Activated CD4-positive, alpha-beta T cell treated with anti-CD3 and anti-CD28 coated beads for 36 hours (primary cell): ENCODE data around the gene URGCP. TPM values are rescaled to one million over a fixed set of nuclear protein-coding genes. Genes with fewer than 3 reads are reported as not detected.

Experiments used
- ATAC-seq: fragments of 200-7000 bp; cut with Tn5 transposase; one replicate; pipeline ENCODE4 v1.10.0; 2021; ENCODE audit warnings: mild to moderate bottlenecking, moderate library complexity
- CTCF ChIA-PET: fragments of 350-600 bp; sonication (Branson Sonifier 250); formaldehyde crosslinking; loops from one replicate; lab custom pipeline; 2021; ENCODE audit warnings: antibody characterized with exemption; lab: Charles Lee
- POLR2A ChIA-PET: fragments of 350-600 bp; sonication (Branson Sonifier 250); formaldehyde crosslinking; loops from one replicate; lab custom pipeline; 2021; ENCODE audit warnings: antibody characterized with exemption, inconsistent platforms; lab: Charles Lee
- DNase-seq: peaks from one replicate; pipeline ENCODE4 v3.0.0-alpha.2; 2020
- H3K27ac Mint-ChIP-seq: one replicate; pipeline ENCODE4 v1.8.0; 2021; ENCODE audit warnings: mixed read lengths
- H3K27me3 Mint-ChIP-seq: one replicate; pipeline ENCODE4 v1.8.0; 2021; ENCODE audit warnings: mixed read lengths
- H3K36me3 Mint-ChIP-seq: one replicate; pipeline ENCODE4 v1.8.0; 2021; ENCODE audit warnings: low read depth, mixed read lengths
- H3K4me1 Mint-ChIP-seq: one replicate; pipeline ENCODE4 v1.8.0; 2021; ENCODE audit warnings: mixed read lengths
- H3K4me3 Mint-ChIP-seq: one replicate; pipeline ENCODE4 v1.8.0; 2021; ENCODE audit warnings: mild to moderate bottlenecking, moderate library complexity, mixed read lengths
- H3K9me3 Mint-ChIP-seq: one replicate; pipeline ENCODE4 v1.8.0; 2021; ENCODE audit warnings: low read depth, mixed read lengths
- intact Hi-C, 2 experiments: fragments of 100-400 bp; cut with DNase I in 1 of 2; cut with micrococcal nuclease in 1 of 2; formaldehyde crosslinking; loops; one replicate each; pipeline versions ENCODE4 v1.14.2 to v1.15.1; 2022 to 2024; cut with DNase I, micrococcal nuclease
- total RNA-seq, 2 experiments: library from RNA; stranded (reverse); gene quantifications; one replicate each; pipeline ENCODE4 v1.2.3, GENCODE V29; 2021

URGCP gene
- total RNA-seq, 2 experiments from 2014 or later: 22.2 to 23.0 TPM

- ChIA-PET POLR2A (interaction anchor here (0.6 kb wide), 1 partner anchor 104 kb away, joined by 6 read pairs; no protein-coding TSS in a partner anchor), CTCF (interaction anchor here (0.8 kb wide), 1 partner anchor 165 kb away, joined by 4 read pairs; no protein-coding TSS in a partner anchor)
- peaks cover 5% of the 10 kb centered on the region for H3K36me3 Mint-ChIP-seq
- intact Hi-C loops: no loop called here
- H3K4me3 Mint-ChIP-seq: no peak overlapping the region
- H3K9me3 Mint-ChIP-seq: no peaks in the 10 kb centered on the region
- H3K4me1 Mint-ChIP-seq: peaks cover 4% of the 10 kb centered on the region
- DNase-seq: no peak
- no peaks in the 10 kb centered on the region for H3K27me3 Mint-ChIP-seq
- no peak overlapping the region for H3K27ac Mint-ChIP-seq
- ATAC-seq: no peak
Measured at GRCh38 chr7:43933902-43934560, 27.6 kb upstream of the URGCP start.

- POLR2A ChIA-PET: no interaction called here
- intact Hi-C loops: no loop called here
- peak; percentile 40 for ATAC-seq
- H3K4me1 Mint-ChIP-seq: peaks cover 16% of the 10 kb centered on the region
- no peaks in the 10 kb centered on the region for H3K9me3 Mint-ChIP-seq
- H3K4me3 Mint-ChIP-seq: peak overlapping the region; percentile 33
- peaks cover 14% of the 10 kb centered on the region for H3K36me3 Mint-ChIP-seq
- peak; percentile 41 for DNase-seq
- CTCF ChIA-PET: interaction anchor here (0.6 kb wide), 1 partner anchor 185 kb away, joined by 5 read pairs; no protein-coding TSS in a partner anchor
- H3K27me3 Mint-ChIP-seq: no peaks in the 10 kb centered on the region
- peak overlapping the region; percentile 84 for H3K27ac Mint-ChIP-seq
Measured at GRCh38 chr7:43931346-43931745, 24.9 kb upstream of the URGCP start.

DNA sequence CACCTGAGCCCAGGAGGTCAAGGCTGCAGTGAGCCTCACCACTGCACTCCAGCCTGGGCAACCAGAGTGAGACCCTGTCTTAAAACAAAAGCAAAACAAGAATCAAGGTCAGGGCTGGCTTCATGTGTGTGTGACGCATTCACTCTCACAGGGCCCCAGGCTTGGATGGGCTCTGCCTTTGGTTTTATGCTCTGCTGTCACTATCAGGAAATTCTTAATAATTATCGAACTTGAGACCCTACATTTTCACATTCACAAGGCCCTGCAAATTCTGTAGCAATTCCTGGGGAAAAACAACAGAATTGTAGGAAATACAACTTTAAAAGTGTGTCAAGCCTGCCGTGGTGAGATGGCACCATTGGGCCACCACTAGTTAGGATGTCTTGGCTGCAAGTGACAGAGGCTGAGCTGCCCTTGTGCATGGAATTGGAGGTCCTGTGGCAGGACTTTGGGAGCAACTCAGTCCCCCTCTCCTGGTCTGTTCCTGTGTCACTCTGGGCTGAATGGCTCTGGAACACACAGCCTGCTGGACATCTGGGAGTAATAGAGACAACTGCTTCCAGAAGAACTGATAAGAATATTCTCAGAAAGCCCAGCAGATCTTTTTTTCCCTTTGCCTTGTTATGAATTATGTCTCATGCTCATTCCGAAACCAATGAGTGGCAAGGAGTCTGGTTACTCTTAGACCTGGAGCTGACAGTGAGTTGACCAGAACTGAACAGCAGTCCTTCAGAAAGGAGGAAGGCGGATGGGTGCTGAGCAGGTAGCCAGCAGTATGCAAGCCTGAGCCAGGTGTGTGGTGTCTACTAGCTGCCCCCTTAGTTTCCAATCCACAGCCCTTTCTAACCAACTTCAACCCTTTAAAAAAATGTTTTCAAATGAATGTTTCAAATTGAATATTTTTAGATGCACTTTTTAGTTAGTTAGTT is 23.4 kb upstream of the URGCP start:
- Mint-ChIP-seq H3K27me3 (no peaks in the 10 kb centered on the region), H3K36me3 (peaks cover 18% of the 10 kb centered on the region), H3K4me3 (no peak overlapping the region), H3K4me1 (peaks cover 19% of the 10 kb centered on the region), H3K27ac (no peak overlapping the region), H3K9me3 (no peaks in the 10 kb centered on the region)
- intact Hi-C loops: loop anchor here in 1 of 2 experiments (5.0 kb wide), 2 partner anchors 347 to 1058 kb away; partner anchors contain the start of gene STK17A
- DNase-seq: no peak
- no peak for ATAC-seq
- CTCF ChIA-PET: interaction anchor here (0.8 kb wide), 1 partner anchor 25 kb away, joined by 3 read pairs; no protein-coding TSS in a partner anchor
- POLR2A ChIA-PET: no interaction called here

DNA sequence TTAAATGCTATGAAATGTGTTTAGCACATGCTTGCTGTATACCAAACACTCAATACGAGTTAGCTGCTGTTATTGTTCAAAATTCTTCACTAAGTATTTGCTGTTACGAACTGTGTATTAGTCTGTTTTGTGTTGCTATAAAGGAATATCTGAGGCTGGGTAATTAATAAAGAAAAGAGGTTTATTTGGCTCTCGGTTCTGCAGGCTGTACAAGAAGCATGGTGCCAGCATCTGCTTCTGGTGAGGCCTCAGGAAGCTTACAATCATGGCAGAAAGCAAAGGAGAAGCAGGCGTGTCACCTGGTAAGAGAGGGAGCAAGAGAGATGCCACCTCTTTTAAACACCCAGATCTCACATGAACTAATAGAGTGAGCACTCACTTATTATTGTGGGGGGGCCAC is 21.4 kb upstream of the URGCP start:
- DNase-seq (no peak), ATAC-seq (no peak)
- intact Hi-C loops: loop anchor here (2.0 to 5.0 kb wide), 3 partner anchors 59 to 1059 kb away; partner anchors contain the start of genes MRPS24 (in 1 of the 2) and STK17A (in 1 of the 2)
- Mint-ChIP-seq H3K9me3 (no peaks in the 10 kb centered on the region), H3K27ac (peak overlapping the region; percentile 76), H3K4me3 (peak overlapping the region; percentile 91), H3K27me3 (no peaks in the 10 kb centered on the region), H3K4me1 (peaks cover 29% of the 10 kb centered on the region), H3K36me3 (peaks cover 23% of the 10 kb centered on the region)
- ChIA-PET POLR2A (no interaction called here), CTCF (no interaction called here)

DNA sequence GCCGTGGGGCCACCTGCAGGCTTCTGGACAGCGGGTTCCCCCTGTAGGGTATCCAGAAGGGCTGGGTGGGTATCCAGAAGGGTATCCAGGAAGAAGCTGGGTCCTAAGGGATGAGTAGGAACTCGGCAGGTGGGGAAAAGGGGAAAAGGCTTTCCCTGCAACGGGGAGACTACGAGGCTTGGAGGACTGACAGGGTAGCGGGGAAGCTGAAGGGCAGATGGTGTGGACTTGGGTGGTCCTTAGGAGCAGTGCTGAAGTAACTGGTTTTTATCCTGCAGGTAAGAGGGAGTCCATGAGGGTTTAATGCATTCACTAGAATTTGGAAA is 20.4 kb upstream of the URGCP start:
- CTCF ChIA-PET: no interaction called here

GRCh38 chr7:43925984-43926797 is 19.8 kb upstream of the URGCP start, which contains the start of gene UBE2D4:
Gene UBE2D4, plus strand, starts transcription at chr7:43926436. Its CDS starts 97 bp downstream, at chr7:43926533.
- peak; percentile 92 for ATAC-seq
- Mint-ChIP-seq H3K27me3 (no peaks in the 10 kb centered on the region), H3K4me1 (peaks cover 29% of the 10 kb centered on the region), H3K36me3 (peaks cover 24% of the 10 kb centered on the region), H3K9me3 (no peaks in the 10 kb centered on the region), H3K27ac (peak within 1 kb of the TSS; percentile 98), H3K4me3 (peak within 1 kb of the TSS; percentile 91)
- CTCF ChIA-PET: no interaction called here
- POLR2A ChIA-PET: interaction anchor here (1.0 kb wide), 1 partner anchor 21 kb away, joined by 3 read pairs; no protein-coding TSS in a partner anchor
- intact Hi-C loops: loop anchor here (1.0 to 5.0 kb wide), 7 partner anchors 20 to 1061 kb away; partner anchors contain the start of genes MRPS24 (in 2 of the 2), NUDCD3 (in 1 of the 2), POLM (in 1 of the 2) and STK17A (in 1 of the 2)
- peak; percentile 94 for DNase-seq

More for the DNA sequence above, 20.4 kb upstream of the URGCP start:
- Mint-ChIP-seq H3K9me3 (no peaks in the 10 kb centered on the region), H3K4me3 (peak overlapping the region; percentile 91), H3K27ac (peak overlapping the region; percentile 98), H3K27me3 (no peaks in the 10 kb centered on the region), H3K4me1 (peaks cover 31% of the 10 kb centered on the region), H3K36me3 (peaks cover 25% of the 10 kb centered on the region)
- ATAC-seq: peak; percentile 8
- DNase-seq: no peak
- POLR2A ChIA-PET: interaction anchor here (0.6 to 1.0 kb wide), 2 partner anchors 21 to 993 kb away, joined by 3 to 4 read pairs; no protein-coding TSS in a partner anchor
- intact Hi-C loops: loop anchor here (1.0 to 5.0 kb wide), 7 partner anchors 20 to 1061 kb away; partner anchors contain the start of genes MRPS24 (in 2 of the 2), NUDCD3 (in 1 of the 2), POLM (in 1 of the 2) and STK17A (in 1 of the 2)

DNA sequence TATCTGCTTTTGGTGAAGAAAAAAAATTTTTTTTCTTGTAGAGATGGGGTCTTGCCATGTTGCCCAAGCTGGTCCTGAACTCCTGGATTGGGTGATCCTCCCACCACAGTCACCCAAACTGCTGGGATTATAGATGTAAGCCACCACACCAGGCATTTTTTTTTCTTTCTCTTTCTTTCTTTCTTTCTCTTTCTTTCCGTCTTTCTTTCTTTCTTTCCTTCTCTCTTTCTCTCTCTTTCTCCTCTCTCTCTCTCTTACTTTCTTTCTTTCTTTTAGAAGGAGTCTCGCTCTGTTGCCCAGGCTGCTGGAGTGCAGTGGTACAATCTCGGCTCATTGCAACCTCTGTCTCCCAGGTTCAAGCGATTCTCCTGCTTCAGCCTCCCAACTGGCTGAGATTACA is 16.3 kb upstream of the URGCP start:
- H3K9me3 Mint-ChIP-seq: no peaks in the 10 kb centered on the region
- intact Hi-C loops: no loop called here
- no peak for ATAC-seq
- peaks cover 21% of the 10 kb centered on the region for H3K4me1 Mint-ChIP-seq
- no peak overlapping the region for H3K4me3 Mint-ChIP-seq
- no peaks in the 10 kb centered on the region for H3K27me3 Mint-ChIP-seq
- ChIA-PET POLR2A (no interaction called here), CTCF (interaction anchor here (0.7 to 1.0 kb wide), 2 partner anchors 9 to 130 kb away, joined by 3 read pairs; no protein-coding TSS in a partner anchor)
- no peak overlapping the region for H3K27ac Mint-ChIP-seq
- H3K36me3 Mint-ChIP-seq: peaks cover 26% of the 10 kb centered on the region
- no peak for DNase-seq

- DNase-seq (no peak), ATAC-seq (no peak)
- POLR2A ChIA-PET: no interaction called here
- Mint-ChIP-seq H3K36me3 (peaks cover 28% of the 10 kb centered on the region), H3K27ac (no peak overlapping the region), H3K4me3 (no peak overlapping the region), H3K9me3 (no peaks in the 10 kb centered on the region), H3K27me3 (no peaks in the 10 kb centered on the region), H3K4me1 (peaks cover 15% of the 10 kb centered on the region)
- intact Hi-C loops: no loop called here
- CTCF ChIA-PET: no interaction called here
Measured at GRCh38 chr7:43921423-43921822, 15.0 kb upstream of the URGCP start.

GRCh38 chr7:43915907-43916306 is 9.5 kb upstream of the URGCP start:
- Mint-ChIP-seq H3K36me3 (peaks cover 23% of the 10 kb centered on the region), H3K27ac (no peak overlapping the region), H3K4me3 (no peak overlapping the region), H3K27me3 (no peaks in the 10 kb centered on the region), H3K4me1 (no peaks in the 10 kb centered on the region), H3K9me3 (no peaks in the 10 kb centered on the region)
- DNase-seq (no peak), ATAC-seq (no peak)
- CTCF ChIA-PET: interaction anchor here (0.9 kb wide), 1 partner anchor 11 kb away, joined by 3 read pairs; no protein-coding TSS in a partner anchor
- POLR2A ChIA-PET: no interaction called here
- intact Hi-C loops: no loop called here

- no peaks in the 10 kb centered on the region for H3K27me3 Mint-ChIP-seq
- DNase-seq (no peak), ATAC-seq (no peak)
- peaks cover 24% of the 10 kb centered on the region for H3K36me3 Mint-ChIP-seq
- no peaks in the 10 kb centered on the region for H3K9me3 Mint-ChIP-seq
- H3K4me3 Mint-ChIP-seq: no peak overlapping the region
- intact Hi-C loops: no loop called here
- ChIA-PET POLR2A (no interaction called here), CTCF (interaction anchor here (0.7 kb wide), 1 partner anchor 57 kb away, joined by 4 read pairs; no protein-coding TSS in a partner anchor)
- H3K27ac Mint-ChIP-seq: no peak overlapping the region
- H3K4me1 Mint-ChIP-seq: no peaks in the 10 kb centered on the region
Measured at GRCh38 chr7:43914795-43915194, 8.4 kb upstream of the URGCP start.
